HG03108 (cell line): ENCODE results near the gene ADAMTS20.
"Not testable (repeated sequence)": the region's sequence is repeated elsewhere in the genome, so short reads cannot be mapped to it uniquely, and the experiment has no call there.

Experiments
- ATAC-seq: cut with Tn5 transposase; IDR thresholded peaks from one replicate; pipeline ENCODE4 v1.9.1; 2021; ENCODE audit warnings: moderate library complexity; ENCODE audit not compliant: unreplicated experiment

The ADAMTS20 gene, protein sequence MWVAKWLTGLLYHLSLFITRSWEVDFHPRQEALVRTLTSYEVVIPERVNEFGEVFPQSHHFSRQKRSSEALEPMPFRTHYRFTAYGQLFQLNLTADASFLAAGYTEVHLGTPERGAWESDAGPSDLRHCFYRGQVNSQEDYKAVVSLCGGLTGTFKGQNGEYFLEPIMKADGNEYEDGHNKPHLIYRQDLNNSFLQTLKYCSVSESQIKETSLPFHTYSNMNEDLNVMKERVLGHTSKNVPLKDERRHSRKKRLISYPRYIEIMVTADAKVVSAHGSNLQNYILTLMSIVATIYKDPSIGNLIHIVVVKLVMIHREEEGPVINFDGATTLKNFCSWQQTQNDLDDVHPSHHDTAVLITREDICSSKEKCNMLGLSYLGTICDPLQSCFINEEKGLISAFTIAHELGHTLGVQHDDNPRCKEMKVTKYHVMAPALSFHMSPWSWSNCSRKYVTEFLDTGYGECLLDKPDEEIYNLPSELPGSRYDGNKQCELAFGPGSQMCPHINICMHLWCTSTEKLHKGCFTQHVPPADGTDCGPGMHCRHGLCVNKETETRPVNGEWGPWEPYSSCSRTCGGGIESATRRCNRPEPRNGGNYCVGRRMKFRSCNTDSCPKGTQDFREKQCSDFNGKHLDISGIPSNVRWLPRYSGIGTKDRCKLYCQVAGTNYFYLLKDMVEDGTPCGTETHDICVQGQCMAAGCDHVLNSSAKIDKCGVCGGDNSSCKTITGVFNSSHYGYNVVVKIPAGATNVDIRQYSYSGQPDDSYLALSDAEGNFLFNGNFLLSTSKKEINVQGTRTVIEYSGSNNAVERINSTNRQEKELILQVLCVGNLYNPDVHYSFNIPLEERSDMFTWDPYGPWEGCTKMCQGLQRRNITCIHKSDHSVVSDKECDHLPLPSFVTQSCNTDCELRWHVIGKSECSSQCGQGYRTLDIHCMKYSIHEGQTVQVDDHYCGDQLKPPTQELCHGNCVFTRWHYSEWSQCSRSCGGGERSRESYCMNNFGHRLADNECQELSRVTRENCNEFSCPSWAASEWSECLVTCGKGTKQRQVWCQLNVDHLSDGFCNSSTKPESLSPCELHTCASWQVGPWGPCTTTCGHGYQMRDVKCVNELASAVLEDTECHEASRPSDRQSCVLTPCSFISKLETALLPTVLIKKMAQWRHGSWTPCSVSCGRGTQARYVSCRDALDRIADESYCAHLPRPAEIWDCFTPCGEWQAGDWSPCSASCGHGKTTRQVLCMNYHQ (N-terminal part only)

GRCh38 chr12:43551971-43552559, at the start of gene ADAMTS20:
ADAMTS20 (minus strand) TSS chr12:43552203; CDS start chr12:43551921, 282 bp downstream.
- no peak for ATAC-seq

- ATAC-seq, result no peak
These were observed 47.7 kb upstream of the ADAMTS20 start for GRCh38 chr12:43599708-43600107.

GRCh38 chr12:43599066-43599465, 47.1 kb upstream of the ADAMTS20 start:
- no peak for ATAC-seq

DNA sequence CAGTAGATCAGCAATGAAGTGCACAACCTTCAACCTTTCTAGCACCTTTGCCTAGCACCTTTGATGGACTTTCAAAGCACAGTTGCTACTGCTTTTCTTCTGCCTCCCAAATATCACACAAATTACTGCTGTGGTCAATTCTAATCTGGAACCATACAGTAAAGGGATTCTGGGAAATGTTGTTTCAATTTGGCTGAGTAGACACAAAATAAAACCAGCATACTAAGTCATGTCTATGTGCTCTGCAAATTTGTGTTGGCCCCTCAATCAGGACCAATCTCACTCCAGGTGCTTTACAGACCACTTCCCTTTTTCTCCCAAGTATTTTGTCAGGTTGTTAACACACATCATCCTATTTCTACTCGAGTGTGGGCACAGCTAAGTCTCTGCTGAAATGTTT, 38.3 kb upstream of the ADAMTS20 start:
- ATAC-seq, result no peak

GRCh38 chr12:43586646-43587245, 34.7 kb upstream of the ADAMTS20 start:
- ATAC-seq, result no peak

DNA sequence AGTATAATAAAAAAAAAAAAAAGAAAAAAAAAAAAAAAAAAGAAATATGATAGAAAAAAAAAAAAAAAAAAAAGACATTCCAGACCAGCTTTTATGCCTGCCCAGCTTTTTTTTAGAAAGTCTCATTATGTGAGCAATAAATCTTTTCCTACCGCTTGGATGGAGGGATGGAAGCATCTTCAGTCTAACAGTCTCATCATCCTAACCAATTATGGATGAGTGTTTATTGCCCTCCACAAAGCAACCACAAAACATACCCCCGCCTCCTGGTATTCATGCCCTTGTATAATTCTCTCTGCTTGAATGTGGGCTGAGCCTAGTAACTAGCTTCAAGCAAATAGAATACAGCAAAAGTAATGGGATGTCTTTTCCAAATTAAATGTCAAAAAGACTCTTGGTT, 33.7 kb upstream of the ADAMTS20 start:
- ATAC-seq, result no peak

DNA sequence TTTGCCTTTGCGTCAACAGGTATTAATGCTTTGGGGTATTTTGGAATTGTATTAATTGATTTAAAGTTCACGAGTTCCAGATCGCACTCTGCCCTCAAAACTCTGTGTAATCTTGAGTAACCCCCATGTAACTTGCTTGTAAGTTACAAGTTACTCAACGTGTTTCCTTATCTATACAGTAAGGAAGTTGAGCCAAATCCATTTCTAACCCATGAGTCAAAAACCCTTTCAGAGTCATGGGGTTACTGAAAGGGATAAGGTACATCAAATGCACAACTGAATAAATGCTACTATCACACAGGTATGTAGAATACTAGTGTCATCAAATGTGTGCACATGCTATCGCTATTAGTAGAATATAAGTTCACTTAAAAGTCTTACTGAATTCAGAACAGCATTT, 28.6 kb upstream of the ADAMTS20 start:
- no peak for ATAC-seq

DNA sequence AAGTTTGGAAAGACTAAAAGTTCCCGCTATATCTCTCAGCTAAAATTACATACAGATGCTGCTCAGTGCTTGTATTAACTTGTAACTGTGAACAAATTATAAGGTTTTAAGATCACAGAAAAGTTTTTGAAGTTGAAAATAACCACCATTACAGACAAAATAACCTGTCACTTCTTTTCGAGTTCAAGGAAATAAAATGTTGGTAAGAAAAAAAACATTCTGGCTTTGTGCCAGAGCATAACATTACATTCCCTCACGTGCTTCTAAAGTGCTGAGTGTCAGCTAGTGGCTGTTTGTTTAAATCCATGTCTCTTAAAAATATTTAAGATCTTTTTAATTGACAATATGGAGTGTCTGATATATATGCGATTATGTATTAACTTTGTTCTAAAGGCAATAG, 27.2 kb upstream of the ADAMTS20 start:
- ATAC-seq, result no peak

GRCh38 chr12:43578782-43579181, 26.8 kb upstream of the ADAMTS20 start:
- no peak for ATAC-seq

DNA sequence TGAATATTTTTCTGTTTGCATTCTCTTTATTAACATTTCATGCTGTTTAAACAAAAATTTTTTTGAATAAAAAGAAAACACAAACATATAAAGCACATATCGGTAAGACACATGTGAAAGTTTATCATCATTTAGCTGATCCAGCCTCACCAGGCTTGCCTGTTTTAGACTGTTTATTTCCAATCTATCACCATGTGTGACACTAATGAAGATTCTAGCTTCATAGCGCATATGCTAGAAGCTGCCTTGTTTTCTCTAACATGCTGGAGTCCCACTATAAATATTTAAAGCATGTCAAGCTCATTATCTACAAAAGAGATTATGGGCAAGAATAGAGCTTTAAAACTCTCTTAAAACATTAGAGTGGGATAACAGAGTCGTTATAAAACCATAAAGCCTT, 25.4 kb upstream of the ADAMTS20 start:
- no peak for ATAC-seq

DNA sequence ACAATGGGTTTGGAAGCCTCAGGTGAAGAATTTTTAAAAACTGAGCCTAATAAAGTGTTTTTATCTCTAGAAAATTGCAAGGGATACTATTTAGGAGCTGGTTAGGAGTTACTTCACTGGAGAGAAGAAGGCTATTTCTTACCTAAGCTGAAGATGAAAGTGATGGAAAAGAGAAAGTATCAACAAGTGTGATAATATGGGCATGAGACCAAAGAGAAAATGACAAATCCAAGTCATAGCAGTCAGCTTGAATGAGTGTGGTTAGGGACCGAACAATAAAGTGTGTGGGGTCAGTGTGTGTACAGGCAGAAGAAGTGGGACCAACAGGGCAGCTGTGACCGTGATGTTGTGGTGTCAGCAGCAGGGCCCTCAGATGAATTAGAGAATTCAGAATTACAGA, 24.2 kb upstream of the ADAMTS20 start:
- ATAC-seq, result no peak

DNA sequence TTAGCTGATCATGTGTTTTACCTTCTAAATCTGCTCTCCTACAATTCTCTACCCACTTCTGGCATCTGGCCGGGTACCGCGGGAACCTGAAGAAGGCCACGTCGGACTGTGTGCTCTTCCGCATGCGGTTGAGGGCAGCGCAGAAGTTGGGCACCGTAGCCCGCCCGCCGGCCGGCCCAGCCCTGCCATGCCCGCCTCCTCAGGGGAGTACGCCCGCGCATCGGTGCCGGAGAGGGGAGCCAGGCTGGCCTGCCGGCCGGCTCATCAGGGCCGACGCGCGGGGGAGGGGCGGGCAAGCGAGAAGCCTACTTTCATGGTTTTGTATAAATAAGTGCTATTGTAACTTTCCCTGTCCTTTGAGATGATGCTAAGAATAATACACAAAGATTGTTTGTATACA, 19.9 kb upstream of the ADAMTS20 start:
- ATAC-seq, result no peak

DNA sequence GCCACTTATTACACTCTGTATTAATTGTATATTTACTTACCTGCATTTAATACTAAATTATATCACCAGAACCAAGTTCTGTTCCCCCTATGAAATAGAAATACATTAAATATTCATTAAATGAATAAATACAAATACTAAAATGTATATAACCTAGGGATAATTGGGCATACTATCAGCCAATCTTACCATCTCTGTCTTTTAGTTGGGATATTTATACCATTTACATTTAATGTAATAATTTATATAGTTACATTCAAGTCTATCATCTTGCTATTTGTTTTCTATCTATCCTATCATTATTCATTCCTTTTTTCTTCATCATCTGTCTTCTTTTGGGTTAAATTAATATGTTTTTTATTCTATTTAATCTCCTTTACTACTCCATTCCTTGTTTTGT, 4.1 kb upstream of the ADAMTS20 start:
- no peak for ATAC-seq

DNA sequence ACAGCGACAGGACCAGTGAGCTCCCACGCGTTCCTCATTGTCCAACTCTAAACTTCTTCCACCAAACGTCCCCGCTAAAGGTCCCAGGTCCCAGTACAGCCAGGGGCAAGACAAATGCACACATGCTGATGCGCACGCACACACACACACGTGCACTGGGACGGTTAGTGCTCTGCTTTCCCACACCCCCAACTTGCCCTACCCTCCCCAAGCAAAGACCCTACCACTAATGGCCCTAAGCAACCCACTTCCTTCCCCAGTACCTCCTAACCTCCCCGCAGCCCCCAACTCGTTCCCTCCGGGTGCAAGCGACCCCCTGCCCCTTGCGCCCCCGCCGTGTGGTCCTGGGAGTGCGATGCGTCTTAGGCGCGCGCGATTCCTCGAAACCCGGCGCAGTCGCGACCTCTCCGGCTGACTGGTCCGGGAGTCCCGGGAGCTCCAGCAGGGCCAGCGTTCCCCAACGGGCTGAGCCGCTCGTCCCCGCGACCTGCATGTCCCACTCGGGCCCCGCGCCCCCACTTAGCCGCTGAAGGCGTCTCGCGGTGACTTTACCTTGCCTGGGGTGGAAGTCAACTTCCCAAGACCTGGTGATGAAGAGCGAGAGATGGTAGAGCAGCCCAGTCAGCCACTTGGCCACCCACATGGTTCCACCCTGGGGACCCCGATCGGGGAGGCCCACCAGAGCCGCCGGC, 578 bp downstream of the ADAMTS20 start:
- no peak for ATAC-seq

- ATAC-seq, result no peak
These were observed 1.2 kb downstream of the ADAMTS20 start for GRCh38 chr12:43550831-43551271.

GRCh38 chr12:43544703-43545102, 7.3 kb downstream of the ADAMTS20 start:
- ATAC-seq, result no peak

DNA sequence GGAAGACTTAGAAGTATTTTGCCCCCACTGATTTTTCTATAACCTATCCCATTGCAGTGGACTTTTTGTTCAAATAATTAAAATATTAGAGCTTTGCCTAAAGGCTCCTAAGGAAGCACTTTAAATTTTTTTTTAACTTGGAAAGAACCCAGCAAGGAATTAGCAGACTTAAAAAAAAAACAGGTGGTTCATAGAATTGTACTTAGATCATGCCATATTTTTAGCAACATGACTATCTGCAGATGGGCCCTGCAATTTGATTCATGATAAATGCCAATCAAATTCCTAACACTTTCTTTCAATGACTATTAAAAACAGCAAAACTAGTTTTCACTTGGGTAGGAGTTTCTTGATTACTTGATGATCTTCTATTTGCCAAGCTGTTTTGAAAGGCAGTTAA, 11.5 kb downstream of the ADAMTS20 start:
- ATAC-seq, result no peak

DNA sequence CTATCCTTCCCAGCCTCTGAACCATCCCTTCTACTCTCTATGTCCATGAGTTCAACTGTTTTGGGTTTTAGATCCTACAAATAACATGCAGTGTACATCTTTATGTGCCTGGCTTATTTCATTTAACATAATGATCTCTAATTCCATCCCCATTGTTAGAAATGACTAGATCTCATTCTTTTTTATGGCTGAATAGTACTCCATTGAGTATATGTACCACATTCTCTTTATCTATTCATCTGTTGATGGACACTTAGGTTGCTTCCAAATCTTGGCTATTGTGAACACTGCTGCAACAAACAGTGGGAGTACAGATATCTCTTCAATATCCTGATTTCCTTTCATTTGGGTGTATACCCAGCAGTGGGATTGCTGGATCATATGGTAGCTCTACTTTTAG, 14.3 kb downstream of the ADAMTS20 start:
- ATAC-seq, result not testable (repeated sequence)

GRCh38 chr12:43516045-43516444, 36.0 kb downstream of the ADAMTS20 start:
- no peak for ATAC-seq

DNA sequence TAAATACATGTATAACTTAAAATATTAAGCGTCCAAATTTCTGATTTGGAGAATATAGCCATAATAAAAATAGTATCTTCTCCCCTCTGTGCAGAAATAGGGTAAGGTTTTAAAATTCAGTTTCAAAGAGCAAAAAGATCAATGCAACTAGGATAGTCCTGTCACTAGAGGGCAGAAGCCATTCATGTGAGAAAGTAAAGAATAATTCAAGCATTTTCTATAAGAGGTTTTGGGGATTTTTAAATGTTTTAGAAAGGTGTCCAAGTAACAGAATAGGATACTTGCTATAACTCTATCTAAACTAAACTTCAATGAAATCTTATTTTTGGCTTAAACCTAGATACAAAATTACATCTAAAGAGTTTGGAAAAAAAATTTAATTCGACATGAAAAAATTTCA, 50.3 kb downstream of the ADAMTS20 start:
- no peak for ATAC-seq
